Sigmoid colon (tissue), 3 donors: ENCODE results near the gene MORN4.

ENCODE experiments used
- POLR2A ChIP-seq, 2 donors: fragments of 450-650 bp; IDR thresholded peaks; one replicate each; pipeline ENCODE4 v1.6.1; 2016; ENCODE audit warnings: antibody characterized with exemption in 2 of 2, mild to moderate bottlenecking in 2 of 2, moderate library complexity in 2 of 2
- TF ChIP-seq, protein P1 (sequence below), 4 experiments: fragments of 450-650 bp in 3 of 4; fragments of 200-600 bp in 1 of 4; IDR thresholded peaks; one replicate each; pipeline ENCODE4 v1.5.1; 2016 to 2019; ENCODE audit warnings: antibody characterized with exemption in 4 of 4, mild to moderate bottlenecking in 3 of 4, moderate library complexity in 2 of 4

DNA sequence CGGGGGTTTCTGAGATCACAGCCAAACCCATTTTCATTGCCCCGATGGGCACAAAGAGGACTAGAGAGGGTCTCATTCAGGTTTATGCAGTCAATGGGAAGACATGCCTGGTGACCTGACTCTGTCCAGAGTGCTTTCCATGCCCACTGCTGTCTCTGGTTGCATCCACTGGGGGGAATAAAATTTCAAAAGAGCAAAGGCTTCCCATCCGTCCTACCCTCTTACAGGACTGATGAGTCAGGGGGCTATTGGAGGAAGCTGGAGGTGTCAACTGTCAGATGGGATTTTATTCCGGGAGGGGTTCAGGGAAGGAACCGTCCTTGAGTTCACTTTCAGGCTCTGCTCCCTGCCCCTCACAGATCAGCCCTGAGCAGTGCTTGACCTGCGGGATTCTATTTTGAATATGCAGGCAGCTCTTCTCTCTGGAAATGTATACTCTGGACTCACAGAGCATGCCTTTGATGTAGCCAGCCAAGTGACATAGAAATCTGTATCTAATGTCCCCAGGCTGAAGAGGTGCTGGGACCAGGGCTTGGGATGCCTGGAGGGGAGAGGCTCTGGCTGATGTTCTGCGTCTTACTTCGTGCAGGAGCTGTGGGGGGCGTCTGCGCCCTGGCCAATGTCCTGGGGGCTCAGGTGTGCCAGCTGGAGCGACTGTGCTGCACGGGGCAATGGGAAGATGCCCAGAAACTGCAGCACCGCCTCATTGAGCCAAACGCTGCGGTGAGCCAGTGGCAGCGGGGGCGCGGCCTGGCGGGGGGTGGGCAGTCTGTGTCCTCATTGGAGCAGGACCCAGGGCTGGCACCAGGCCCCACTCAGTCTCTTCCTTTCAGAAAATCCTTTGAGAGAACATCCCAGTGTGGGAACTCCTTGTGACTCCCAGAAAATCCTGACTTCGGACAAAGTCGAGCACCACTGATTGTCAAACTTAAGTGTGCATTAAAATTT, 31.8 kb downstream of the MORN4 start:
- TF ChIP-seq, protein P1, sequence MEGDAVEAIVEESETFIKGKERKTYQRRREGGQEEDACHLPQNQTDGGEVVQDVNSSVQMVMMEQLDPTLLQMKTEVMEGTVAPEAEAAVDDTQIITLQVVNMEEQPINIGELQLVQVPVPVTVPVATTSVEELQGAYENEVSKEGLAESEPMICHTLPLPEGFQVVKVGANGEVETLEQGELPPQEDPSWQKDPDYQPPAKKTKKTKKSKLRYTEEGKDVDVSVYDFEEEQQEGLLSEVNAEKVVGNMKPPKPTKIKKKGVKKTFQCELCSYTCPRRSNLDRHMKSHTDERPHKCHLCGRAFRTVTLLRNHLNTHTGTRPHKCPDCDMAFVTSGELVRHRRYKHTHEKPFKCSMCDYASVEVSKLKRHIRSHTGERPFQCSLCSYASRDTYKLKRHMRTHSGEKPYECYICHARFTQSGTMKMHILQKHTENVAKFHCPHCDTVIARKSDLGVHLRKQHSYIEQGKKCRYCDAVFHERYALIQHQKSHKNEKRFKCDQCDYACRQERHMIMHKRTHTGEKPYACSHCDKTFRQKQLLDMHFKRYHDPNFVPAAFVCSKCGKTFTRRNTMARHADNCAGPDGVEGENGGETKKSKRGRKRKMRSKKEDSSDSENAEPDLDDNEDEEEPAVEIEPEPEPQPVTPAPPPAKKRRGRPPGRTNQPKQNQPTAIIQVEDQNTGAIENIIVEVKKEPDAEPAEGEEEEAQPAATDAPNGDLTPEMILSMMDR (IDR thresholded peaks at IDR 0.05) = no peak
- no peak for TF ChIP-seq POLR2A (IDR thresholded peaks at IDR 0.05)
